Measurements from ENCODE around the gene ALDH1A1.

ALDH1A1 gene

DNA sequence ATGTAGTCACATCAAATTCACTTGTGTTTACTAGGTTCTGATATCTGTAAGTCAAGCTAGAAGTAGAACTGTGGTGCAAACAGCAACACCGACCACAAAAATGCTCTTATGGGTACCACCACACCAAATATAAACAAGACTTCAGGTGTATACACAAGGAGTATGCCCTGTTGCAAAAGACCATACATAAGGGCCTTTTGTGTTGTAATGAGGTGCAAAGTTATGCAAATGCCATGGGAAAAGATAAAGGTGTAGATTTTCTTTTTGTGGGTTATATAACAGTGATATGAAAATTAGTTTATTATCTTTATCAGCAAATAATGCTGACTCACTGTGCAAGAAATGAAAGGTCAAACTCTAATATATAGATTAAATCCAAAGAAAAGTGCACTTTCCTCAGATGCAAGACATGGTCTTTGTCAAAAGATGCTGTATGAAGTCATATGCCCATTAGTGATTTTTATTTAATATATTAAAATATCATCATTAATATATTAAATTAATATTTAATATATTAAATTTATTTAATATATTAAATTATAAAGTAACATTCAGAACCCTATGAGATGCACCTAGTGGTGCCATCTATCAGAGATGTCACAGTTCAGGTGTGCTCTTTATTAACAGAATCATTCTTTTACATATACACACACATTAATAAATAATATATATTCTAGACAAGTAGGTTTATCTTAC is 26.7 kb upstream of the ALDH1A1 start:
- DNase-seq: no peak

GRCh38 chr9:72978744-72979143 is 25.9 kb upstream of the ALDH1A1 start:
- no peak for DNase-seq

GRCh38 chr9:72977670-72978069 is 24.8 kb upstream of the ALDH1A1 start:
- DNase-seq: no peak

- DNase-seq: no peak
These were observed 21.6 kb upstream of the ALDH1A1 start for GRCh38 chr9:72974501-72974900.

DNA sequence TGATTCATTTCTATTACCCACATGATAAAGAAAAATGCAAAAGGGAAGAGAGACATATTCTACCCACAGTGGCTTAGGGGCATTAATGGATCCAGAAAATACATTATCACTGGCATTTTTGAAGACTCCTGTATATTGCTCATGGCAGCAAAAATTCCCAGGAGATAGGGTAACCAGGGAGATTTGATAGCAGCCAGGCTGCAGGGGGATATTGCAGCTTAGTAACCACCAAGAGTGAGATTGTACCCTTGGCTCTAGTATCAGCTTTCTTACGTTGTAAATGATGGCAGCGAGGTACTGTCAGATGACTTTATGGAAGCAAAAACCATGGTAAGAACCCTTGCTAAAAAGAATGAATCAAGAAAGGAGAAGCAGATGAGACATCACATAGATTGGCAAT is 19.8 kb upstream of the ALDH1A1 start:
- no peak for DNase-seq

DNA sequence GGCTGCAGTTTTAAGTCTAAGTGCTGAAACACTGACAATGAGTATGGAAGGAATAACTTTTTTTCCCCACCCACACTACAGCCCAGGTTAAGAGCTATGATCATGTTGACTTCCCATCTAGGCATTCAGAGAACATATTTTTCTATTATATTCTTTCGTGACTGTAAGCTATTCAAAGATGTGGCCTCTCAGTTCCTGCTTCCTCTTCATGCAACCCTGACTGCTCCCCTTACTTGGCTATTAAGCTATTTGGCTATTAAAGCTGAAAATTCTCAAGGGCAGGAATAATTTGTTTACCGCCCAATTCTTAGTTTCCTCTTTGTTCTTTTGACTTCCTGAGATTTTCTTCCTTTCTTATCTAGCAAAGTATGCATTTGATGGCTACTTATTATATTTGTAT is 18.6 kb upstream of the ALDH1A1 start:
- no peak for DNase-seq

- no peak for DNase-seq
These were observed 7.6 kb upstream of the ALDH1A1 start for GRCh38 chr9:72960446-72960845.

DNA sequence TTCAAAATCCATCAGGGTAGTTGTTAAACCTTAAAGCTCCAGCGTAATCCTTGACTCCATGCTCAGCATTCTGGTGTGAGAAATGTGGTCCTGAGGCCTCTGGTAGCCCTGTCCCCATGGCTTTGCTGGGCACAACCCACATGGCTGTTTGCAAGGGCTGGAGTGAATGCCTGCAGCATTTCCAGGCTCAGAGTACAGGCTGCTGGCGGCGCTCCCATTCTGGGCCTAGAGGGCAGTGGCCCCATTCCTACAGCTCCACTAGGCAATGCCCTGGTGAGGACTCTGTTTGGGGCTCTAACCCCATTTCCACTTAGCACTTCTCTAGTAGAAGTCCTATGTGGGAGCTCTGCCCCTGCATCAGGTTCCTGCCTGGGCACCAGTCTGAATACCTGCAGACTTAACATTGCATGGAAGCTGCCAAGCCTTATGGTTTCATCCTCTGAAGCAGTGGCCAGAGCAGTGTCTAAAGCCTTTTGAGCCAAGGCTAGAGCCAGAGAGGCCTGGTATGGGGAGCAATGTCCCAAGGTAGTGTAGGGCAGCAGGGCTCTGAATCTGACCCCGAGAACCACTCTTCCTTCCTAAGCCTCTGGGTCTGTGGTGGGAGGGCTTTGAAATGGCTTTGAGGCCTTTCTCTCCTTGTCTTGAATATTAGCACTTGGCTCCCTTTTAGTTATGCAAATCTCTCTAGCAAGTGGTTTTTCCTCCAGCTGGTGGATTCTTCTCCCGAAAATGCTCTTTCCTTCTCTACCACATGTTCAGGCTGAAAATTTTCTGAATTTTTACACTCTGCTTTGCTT is 5.8 kb upstream of the ALDH1A1 start:
- no peak for DNase-seq

DNA sequence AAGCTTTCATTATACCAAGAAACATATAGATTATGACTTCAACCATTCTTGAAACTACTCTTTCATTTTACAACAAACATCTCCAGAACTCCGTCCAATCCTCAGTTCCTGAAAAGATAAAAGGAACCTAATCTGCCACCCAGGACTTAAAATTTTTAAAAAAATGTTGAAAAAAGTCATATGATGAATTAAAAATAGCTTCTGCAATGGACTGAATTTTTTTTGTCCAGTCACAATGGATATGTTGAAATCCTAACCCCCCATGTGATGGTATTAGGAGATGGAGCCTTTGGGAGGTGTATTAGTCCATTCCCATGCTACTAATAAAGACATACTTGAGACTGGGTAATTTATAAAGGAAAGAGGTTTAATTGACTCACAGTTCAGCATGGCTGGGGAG is 2.7 kb upstream of the ALDH1A1 start:
- DNase-seq: no peak

DNA sequence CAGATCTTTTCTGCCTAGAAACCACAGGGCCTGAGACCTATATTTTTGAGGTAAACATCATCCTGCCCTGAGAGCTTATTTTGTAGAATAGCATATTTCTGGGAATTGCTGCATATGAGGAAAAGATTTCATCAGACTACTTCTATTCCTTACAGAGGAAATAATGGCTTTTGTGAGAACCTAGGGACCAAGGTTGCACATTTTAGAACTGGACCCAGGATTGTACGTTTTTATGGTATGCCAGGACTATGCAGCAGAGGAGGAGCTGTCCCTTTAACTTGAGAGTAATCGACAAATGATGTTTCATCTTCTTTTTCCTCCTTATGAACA is 2.2 kb upstream of the ALDH1A1 start:
- DNase-seq: no peak

- DNase-seq: no peak
These were observed 1.7 kb upstream of the ALDH1A1 start for GRCh38 chr9:72954431-72955125.

DNA sequence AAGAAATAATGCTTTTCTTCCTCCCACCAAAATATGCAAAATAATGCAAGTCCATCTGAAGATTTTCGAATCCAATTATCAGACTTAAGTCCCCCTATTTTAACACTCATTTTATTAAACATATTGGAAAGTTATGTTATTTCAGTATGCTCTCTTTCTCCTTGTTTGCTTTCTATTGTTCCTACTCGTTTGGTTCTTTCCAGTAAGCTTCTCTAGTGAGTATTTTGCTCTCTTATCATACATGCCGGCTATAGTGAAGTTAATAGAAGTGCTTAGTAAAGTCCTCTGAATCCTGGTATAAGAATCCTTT is 517 bp downstream of the ALDH1A1 start:
- DNase-seq: no peak

GRCh38 chr9:72951520-72952380 is 1.1 kb downstream of the ALDH1A1 start:
- DNase-seq: no peak

DNA sequence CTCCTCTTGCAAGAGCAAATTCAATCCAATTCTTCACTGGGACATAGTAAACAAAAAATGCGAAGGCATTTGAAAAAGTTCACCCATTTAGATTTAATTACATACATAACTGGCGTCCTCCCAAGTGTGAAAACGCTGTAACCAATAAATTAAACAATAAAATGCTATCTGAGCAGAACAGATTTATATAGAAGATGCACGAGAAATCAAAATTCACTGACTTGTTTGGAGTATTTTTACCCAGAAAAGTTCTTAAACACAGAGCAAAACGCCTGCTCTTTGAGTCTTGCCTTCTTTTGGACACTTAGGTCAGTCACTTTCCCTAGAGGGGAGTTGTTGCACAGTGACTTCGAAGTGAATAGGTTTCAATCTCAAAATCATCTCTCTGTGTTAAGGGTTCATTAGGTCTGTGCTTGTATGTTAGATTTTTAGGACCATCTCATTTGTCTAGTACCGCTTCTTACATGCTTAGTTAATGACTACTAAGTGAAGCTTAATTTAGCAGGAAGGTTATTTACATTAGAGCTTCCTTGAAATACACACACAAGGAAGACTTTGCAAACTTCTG is 1.9 kb downstream of the ALDH1A1 start:
- no peak for DNase-seq

GRCh38 chr9:72949918-72950325 is 2.9 kb downstream of the ALDH1A1 start:
- DNase-seq: no peak

DNA sequence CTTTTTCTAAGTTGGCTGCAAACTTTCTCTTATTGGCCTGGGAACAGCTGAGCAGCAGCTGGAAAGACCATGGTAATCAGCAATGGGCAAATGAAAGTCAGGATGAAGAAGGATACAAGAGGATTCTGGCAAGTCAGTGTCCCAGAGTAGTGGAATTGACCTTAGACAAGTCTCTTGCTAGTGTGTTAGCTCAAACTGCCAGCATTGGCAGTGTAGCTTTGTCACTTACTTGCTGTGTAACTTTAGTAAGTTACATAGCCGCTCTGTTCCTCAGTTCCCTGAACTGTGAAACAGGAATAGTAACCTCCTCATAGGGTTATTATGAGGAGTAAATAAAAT is 3.6 kb downstream of the ALDH1A1 start:
- no peak for DNase-seq

- no peak for DNase-seq
These were observed 4.1 kb downstream of the ALDH1A1 start for GRCh38 chr9:72948575-72949243.

GRCh38 chr9:72947984-72948465 is 4.8 kb downstream of the ALDH1A1 start:
- no peak for DNase-seq

GRCh38 chr9:72946821-72947220 is 6.0 kb downstream of the ALDH1A1 start:
- DNase-seq: no peak

GRCh38 chr9:72946318-72946717 is 6.5 kb downstream of the ALDH1A1 start:
- DNase-seq: no peak

DNA sequence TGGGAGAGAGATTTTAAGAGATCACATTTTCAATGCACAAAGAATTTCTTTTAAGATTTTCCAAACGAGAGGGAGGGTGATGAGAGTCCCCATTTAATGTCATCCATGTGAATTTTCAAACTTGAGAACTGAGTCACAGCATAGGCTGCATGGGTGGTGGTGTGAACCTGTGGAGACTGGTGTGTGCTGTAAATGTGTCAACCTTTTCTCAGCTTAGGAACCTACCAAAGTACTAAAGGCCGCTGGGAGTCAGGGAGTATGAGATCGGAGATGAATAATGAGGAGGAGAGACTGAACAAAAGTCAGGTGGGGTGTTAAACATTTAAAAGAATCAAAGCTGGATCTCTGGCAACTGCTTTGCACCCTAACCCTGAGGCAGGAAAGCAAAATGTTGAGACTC is 7.5 kb downstream of the ALDH1A1 start:
- no peak for DNase-seq

Measured in hypothalamus (tissue), 51 donors.